GM12878 (cell line): Measurements from ENCODE around the gene GPC5. TPM values are rescaled to one million over a fixed set of nuclear protein-coding genes. Genes with fewer than 3 reads are reported as not detected.

ENCODE experiments used
- ATAC-seq: fragments of 200-7000 bp; cut with Tn5 transposase; 3 replicates; pipeline ENCODE4 v1.9.1; 2020; ENCODE audit warnings: mild to moderate bottlenecking, moderate library complexity
- BruUV-seq: library from RNA; stranded (reverse); fragments of 400-500 nt; replicated peaks from 2 replicates; lab custom pipeline; 2021; lab: Mats Ljungman, UMichigan
- CTCF ChIA-PET: fragments of 300-600 bp; sonication (Branson Sonifier 250); formaldehyde crosslinking; extraction: SDS; loops from one replicate; lab custom pipeline; 2021; ENCODE audit warnings: inconsistent platforms; lab: Yijun Ruan, JAX
- POLR2A ChIA-PET: fragments of 350-600 bp; formaldehyde crosslinking; extraction: SDS; loops from one replicate; lab custom pipeline; 2021; ENCODE audit warnings: inconsistent platforms; lab: Charles Lee
- RAD21 ChIA-PET: fragments of 300-600 bp; sonication (Branson Sonifier 250); formaldehyde crosslinking; loops from one replicate; lab custom pipeline; 2023; ENCODE audit warnings: antibody characterized with exemption; ENCODE audit not compliant: unreplicated experiment; lab: Charles Lee
- SMC1A ChIA-PET: fragments of 300-600 bp; sonication (Branson Sonifier 250); formaldehyde crosslinking; loops from one replicate; lab custom pipeline; 2023; ENCODE audit not compliant: unreplicated experiment, uncharacterized antibody; lab: Charles Lee
- DNase-seq: peaks from one replicate; pipeline ENCODE4 v3.0.0-alpha.2; 2011; ENCODE audit warnings: low read depth, low spot score
- FAIRE-seq: peaks from 3 replicates; lab custom pipeline; 2011; peaks lifted over from hg19 to GRCh38; lab: Jason Lieb, UNC
- H2AFZ ChIP-seq: 2 replicates; pipeline ENCODE4 v1.6.0; 2011; ENCODE audit warnings: low read depth, low read length, control low read depth; ENCODE audit not compliant: control insufficient read depth
- H3K27ac ChIP-seq: 2 replicates; pipeline ENCODE4 v1.5.1; 2011; ENCODE audit warnings: control low read depth; ENCODE audit not compliant: control insufficient read depth, insufficient read depth
- H3K27me3 ChIP-seq, 2 experiments: replicated peaks in 1 of 2; 2 replicates each; pipeline versions ENCODE4 v1.6.0 to v1.6.1; 2011; ENCODE audit warnings: low read length in 1 of 2; ENCODE audit not compliant: control insufficient read depth in 2 of 2, insufficient read depth in 2 of 2
- H3K36me3 ChIP-seq, 2 experiments: 2 replicates each; pipeline ENCODE4 v1.5.1; 2011; ENCODE audit warnings: low read length in 1 of 2; ENCODE audit not compliant: control insufficient read depth in 2 of 2, insufficient read depth in 2 of 2
- H3K4me1 ChIP-seq: 2 replicates; pipeline ENCODE4 v1.6.1; 2011; ENCODE audit warnings: mild to moderate bottlenecking, low read length, moderate library complexity, mixed read lengths; ENCODE audit not compliant: control insufficient read depth, insufficient read depth
- H3K4me2 ChIP-seq: 2 replicates; pipeline ENCODE4 v1.6.0; 2011; ENCODE audit warnings: control low read depth; ENCODE audit not compliant: control insufficient read depth, insufficient read depth
- H3K4me3 ChIP-seq: fragments of 200-600 bp; sonication (generic); 2 replicates; pipeline ENCODE4 v1.5.1; 2016
- H3K79me2 ChIP-seq: 2 replicates; pipeline ENCODE4 v1.6.0; 2011; ENCODE audit warnings: low read length; ENCODE audit not compliant: control insufficient read depth, insufficient read depth
- H3K9ac ChIP-seq: 2 replicates; pipeline ENCODE4 v1.8.0; 2011; ENCODE audit warnings: low read length, control low read depth, mixed read lengths; ENCODE audit not compliant: control insufficient read depth, insufficient read depth
- H3K9me3 ChIP-seq: replicated peaks from 3 replicates; pipeline ENCODE4 v1.5.1; 2011; ENCODE audit warnings: mild to moderate bottlenecking, low read length; ENCODE audit not compliant: control insufficient read depth, insufficient read depth
- H4K20me1 ChIP-seq: 2 replicates; pipeline ENCODE4 v1.6.0; 2011; ENCODE audit not compliant: control insufficient read depth, insufficient read depth
- IRF4 ChIP-seq: IDR thresholded peaks from 2 replicates; pipeline ENCODE4 v1.6.1; 2011; ENCODE audit warnings: low read depth, low read length
- KAT2A ChIP-seq: conservative IDR thresholded peaks from 2 replicates; pipeline ENCODE4 v1.6.1; 2011; ENCODE audit warnings: low read depth, low read length; ENCODE audit not compliant: control insufficient read depth
- MEF2A ChIP-seq: IDR thresholded peaks from 2 replicates; pipeline ENCODE4 v1.6.1; 2011; ENCODE audit warnings: low read depth, mild to moderate bottlenecking, low read length, moderate library complexity; ENCODE audit not compliant: insufficient read depth
- NFXL1 ChIP-seq: fragments of 450-650 bp; IDR thresholded peaks from 2 replicates; pipeline ENCODE4 v1.6.1; 2017; ENCODE audit warnings: antibody characterized with exemption, mild to moderate bottlenecking, borderline replicate concordance
- RBBP5 ChIP-seq: fragments of 200-600 bp; sonication (generic); conservative IDR thresholded peaks from 2 replicates; pipeline ENCODE4 v1.6.1; 2016
- RCOR1 ChIP-seq: conservative IDR thresholded peaks from 2 replicates; pipeline ENCODE4 v1.6.1; 2012; ENCODE audit warnings: low read depth, low read length, improper control_type of control experiment
- SIN3A ChIP-seq: IDR thresholded peaks from 2 replicates; pipeline ENCODE4 v1.6.1; 2012; ENCODE audit warnings: low read depth, low read length, improper control_type of control experiment
- SKIL ChIP-seq: fragments of 450-650 bp; IDR thresholded peaks from 2 replicates; pipeline ENCODE4 v1.6.1; 2017; ENCODE audit warnings: mild to moderate bottlenecking, low read depth, inconsistent platforms; ENCODE audit not compliant: poor library complexity, severe bottlenecking
- SUPT20H ChIP-seq: IDR thresholded peaks from 2 replicates; pipeline ENCODE4 v1.6.1; 2011; ENCODE audit warnings: low read depth, mild to moderate bottlenecking, low read length, moderate library complexity, borderline replicate concordance; ENCODE audit not compliant: control insufficient read depth
- ZZZ3 ChIP-seq: IDR thresholded peaks from 2 replicates; pipeline ENCODE4 v1.6.1; 2011; ENCODE audit warnings: low read depth; ENCODE audit not compliant: control insufficient read depth, insufficient read length
- WGBS: methylation state at CpG from one replicate; pipeline ENCODE4 v1.1.6; 2016; ENCODE audit warnings: low lambda C conversion rate; ENCODE audit not compliant: insufficient replicate concordance, insufficient coverage; ENCODE audit errors: missing lambda C conversion rate; 5-methylcytosine and 5-hydroxymethylcytosine counted together
- in situ Hi-C: fragments of 300-500 bp; cut with MboI; formaldehyde crosslinking; loops from 9 replicates; pipeline ENCODE4 v1.14.3; 2018; ENCODE audit warnings: mixed read lengths
- intact Hi-C: fragments of 100-400 bp; cut with micrococcal nuclease; formaldehyde crosslinking; loops from one replicate; pipeline ENCODE4 v1.14.2; 2022; ENCODE audit not compliant: unreplicated experiment
- polyA plus RNA-seq, 11 experiments: library from polyadenylated mRNA; depleted of rRNA in 4 of 11; unstranded in 6 of 11; stranded (reverse) in 5 of 11; fragments of >200 nt; fragmentation: Nextera tagmentation in 4 of 11; fragmentation: Illumina TruSeq in 1 of 11; extraction: Ambion mirVana in 4 of 11; extraction: Trizol in 1 of 11; gene quantifications; 1 replicate in 1 of 11; 2 replicates in 10 of 11; pipeline versions ENCODE4 v1.2.1 to v1.2.3, GENCODE V29; 2011 to 2016; ENCODE audit warnings: inconsistent platforms in 2 of 11, missing spikeins in 2 of 11, low read depth in 1 of 11
- total RNA-seq, 4 experiments: library from RNA; depleted of rRNA in 3 of 4; stranded (reverse); fragments of >200 nt in 3 of 4; fragmentation: Illumina TruSeq in 1 of 4; extraction: Trizol in 1 of 4; gene quantifications; 2 replicates each; pipeline versions ENCODE4 v1.2.1 to v1.2.3, GENCODE V29; 2013 to 2021

The GPC5 gene
- total and polyA plus RNA-seq, 10 of the 15 experiments (the other 5 are each of a cell fraction or from before 2014, with no cell fraction given), result 0.05 to 0.87 (median 0.44) TPM; not detected in 1

GRCh38 chr13:91739751-91740150 is 341.3 kb downstream of the GPC5 start:
- WGBS, result 60% methylated on average over 2 of the region's 2 CpGs
- Histone ChIP-seq H3K79me2 (no peaks in the 10 kb centered on the region), H3K27ac (no peak overlapping the region), H3K4me3 (no peak overlapping the region), H3K4me2 (no peak overlapping the region), H3K9me3 (no peaks in the 10 kb centered on the region), H3K36me3 (no peaks in the 10 kb centered on the region), H4K20me1 (no peaks in the 10 kb centered on the region), H2AFZ (no peak overlapping the region), H3K27me3 (no peaks in the 10 kb centered on the region), H3K9ac (no peak overlapping the region), H3K4me1 (no peaks in the 10 kb centered on the region)
- DNase-seq, result no peak
- FAIRE-seq, result no peak
- ATAC-seq, result no peak
- TF ChIP-seq KAT2A, result no peak
- no peak for TF ChIP-seq SKIL
- TF ChIP-seq SIN3A, result no peak
- no peak for TF ChIP-seq MEF2A
- no peak for TF ChIP-seq NFXL1
- no peak for TF ChIP-seq RBBP5
- no peak for TF ChIP-seq ZZZ3
- no peak for TF ChIP-seq RCOR1
- TF ChIP-seq SUPT20H, result no peak
- TF ChIP-seq IRF4, result no peak
- no TSS peak for BruUV-seq
- CTCF ChIA-PET, result interaction anchor here (0.9 kb wide), 1 partner anchor 162 kb away, joined by 3 read pairs; no protein-coding TSS in a partner anchor
- POLR2A ChIA-PET, result no interaction called here
- RAD21 ChIA-PET, result no interaction called here
- SMC1A ChIA-PET, result no interaction called here
- in situ Hi-C loops (no loop called here), intact Hi-C loops (no loop called here)
